ENCODE results near the gene MTCH1. TPM values are rescaled to one million over a fixed set of nuclear protein-coding genes. Genes with fewer than 3 reads are reported as not detected.
"Not testable (repeated sequence)": the region's sequence is repeated elsewhere in the genome, so short reads cannot be mapped to it uniquely, and the experiment has no call there.

The MTCH1 gene
- total RNA-seq, 2 experiments from 2014 or later: 125 to 167 TPM

DNA sequence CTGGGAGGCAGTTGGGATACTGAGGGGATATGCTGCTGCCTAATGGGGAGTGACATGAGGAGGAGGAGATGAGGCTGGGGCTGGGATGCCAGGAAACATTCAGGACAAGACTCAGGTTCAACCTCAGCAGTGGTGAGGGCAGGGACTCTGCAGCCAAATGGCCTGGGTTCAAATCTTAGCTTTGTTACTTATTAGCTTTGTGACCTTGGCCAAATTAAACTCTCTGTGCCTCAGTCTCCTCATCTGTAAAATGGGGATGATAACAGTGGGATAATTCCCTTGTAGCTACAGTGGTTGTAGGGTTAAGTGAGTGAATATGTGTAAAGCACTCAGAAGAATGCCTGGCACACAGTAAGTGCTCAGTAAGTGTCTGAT lies 29.6 kb downstream of the MTCH1 start:
- H3K9me3 Mint-ChIP-seq (ENCODE audit: low read depth): no peaks in the 10 kb centered on the region
- peaks cover 2% of the 10 kb centered on the region for H3K27me3 Mint-ChIP-seq
- no peak overlapping the region for H3K4me3 Mint-ChIP-seq
- CTCF ChIA-PET: interaction anchor here (0.8 to 5.1 kb wide), 8 partner anchors 11 to 104 kb away, joined by 3 to 25 read pairs (median 4); partner anchors contain the start of gene C6orf89
- H3K27ac Mint-ChIP-seq: no peak overlapping the region
- ATAC-seq: no peak
- no peaks in the 10 kb centered on the region for H3K36me3 Mint-ChIP-seq
- DNase-seq: no peak
- peaks cover 53% of the 10 kb centered on the region for H3K4me1 Mint-ChIP-seq

DNA sequence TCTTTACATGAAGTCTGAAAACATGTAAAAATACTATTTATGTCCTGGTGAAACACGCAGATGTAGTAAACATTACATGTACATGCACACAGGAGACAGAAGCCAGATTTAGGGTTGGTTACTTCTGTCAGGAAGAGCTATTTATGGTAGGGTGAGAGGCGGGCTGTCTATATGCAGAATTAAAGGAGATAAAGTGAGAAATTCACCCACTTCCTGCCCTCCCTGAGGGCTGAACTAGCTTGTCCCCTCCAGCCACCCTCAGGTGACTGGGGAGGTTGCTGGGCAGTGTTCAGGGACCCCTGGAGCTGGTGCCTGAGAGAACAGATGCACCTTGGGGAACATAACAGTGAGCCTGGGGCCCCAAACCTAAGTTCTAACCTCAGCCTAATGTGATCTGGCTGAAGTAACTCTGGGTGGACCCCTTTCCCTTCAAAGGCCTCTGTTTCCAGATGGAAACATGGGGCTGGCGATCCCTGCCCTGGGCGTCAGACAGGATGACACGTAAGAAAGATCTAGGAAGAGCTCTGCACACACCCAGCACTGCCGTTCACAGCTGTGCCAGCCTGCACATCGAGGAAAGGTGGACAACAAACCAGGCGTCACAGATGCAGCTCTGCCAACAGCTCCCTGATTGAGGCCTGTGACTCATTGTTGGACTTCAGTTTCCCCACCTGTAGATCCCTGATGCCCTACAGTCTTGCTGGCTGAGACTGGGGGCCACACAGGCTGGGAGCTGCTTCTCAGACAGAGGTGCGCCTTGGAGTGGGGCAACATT lies 30.1 kb downstream of the MTCH1 start:
- peaks cover 47% of the 10 kb centered on the region for H3K4me1 Mint-ChIP-seq
- peaks cover 2% of the 10 kb centered on the region for H3K27me3 Mint-ChIP-seq
- H3K36me3 Mint-ChIP-seq: no peaks in the 10 kb centered on the region
- H3K4me3 Mint-ChIP-seq: no peak overlapping the region
- no peaks in the 10 kb centered on the region for H3K9me3 Mint-ChIP-seq (ENCODE audit: low read depth)
- no peak overlapping the region for H3K27ac Mint-ChIP-seq
- ATAC-seq: peak; percentile 25
- CTCF ChIA-PET: interaction anchor here (0.8 to 5.1 kb wide), 12 partner anchors 11 to 103 kb away, joined by 3 to 25 read pairs (median 4); partner anchors contain the start of genes C6orf89 and MTCH1
- DNase-seq: no peak

DNA sequence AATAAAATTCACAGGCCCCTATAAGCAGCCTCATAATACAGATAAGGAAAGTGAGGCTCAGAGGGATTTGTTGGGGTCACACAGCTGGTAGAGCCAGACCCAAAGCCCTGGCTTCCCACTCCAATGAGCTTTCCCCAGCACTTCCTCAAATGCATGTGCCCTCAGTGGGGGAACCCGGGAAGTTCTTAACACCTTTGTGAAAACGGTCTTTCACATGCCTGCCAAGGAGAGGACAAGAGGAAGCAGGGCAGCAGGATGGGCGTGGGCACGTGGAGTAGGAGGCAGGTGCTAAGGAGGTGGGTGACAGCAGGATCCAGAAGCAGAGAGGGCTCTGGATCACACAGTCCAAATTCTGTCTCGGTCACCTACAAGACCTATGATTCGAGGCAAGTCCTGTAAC lies 30.9 kb downstream of the MTCH1 start:
- H3K4me1 Mint-ChIP-seq: peaks cover 41% of the 10 kb centered on the region
- peaks cover 2% of the 10 kb centered on the region for H3K27me3 Mint-ChIP-seq
- DNase-seq (no peak), ATAC-seq (no peak)
- no peaks in the 10 kb centered on the region for H3K36me3 Mint-ChIP-seq
- H3K27ac Mint-ChIP-seq: no peak overlapping the region
- no peaks in the 10 kb centered on the region for H3K9me3 Mint-ChIP-seq (ENCODE audit: low read depth)
- CTCF ChIA-PET: interaction anchor here (0.8 to 5.1 kb wide), 8 partner anchors 10 to 71 kb away, joined by 3 to 25 read pairs (median 5); partner anchors contain the start of genes C6orf89 and MTCH1
- H3K4me3 Mint-ChIP-seq: no peak overlapping the region

DNA sequence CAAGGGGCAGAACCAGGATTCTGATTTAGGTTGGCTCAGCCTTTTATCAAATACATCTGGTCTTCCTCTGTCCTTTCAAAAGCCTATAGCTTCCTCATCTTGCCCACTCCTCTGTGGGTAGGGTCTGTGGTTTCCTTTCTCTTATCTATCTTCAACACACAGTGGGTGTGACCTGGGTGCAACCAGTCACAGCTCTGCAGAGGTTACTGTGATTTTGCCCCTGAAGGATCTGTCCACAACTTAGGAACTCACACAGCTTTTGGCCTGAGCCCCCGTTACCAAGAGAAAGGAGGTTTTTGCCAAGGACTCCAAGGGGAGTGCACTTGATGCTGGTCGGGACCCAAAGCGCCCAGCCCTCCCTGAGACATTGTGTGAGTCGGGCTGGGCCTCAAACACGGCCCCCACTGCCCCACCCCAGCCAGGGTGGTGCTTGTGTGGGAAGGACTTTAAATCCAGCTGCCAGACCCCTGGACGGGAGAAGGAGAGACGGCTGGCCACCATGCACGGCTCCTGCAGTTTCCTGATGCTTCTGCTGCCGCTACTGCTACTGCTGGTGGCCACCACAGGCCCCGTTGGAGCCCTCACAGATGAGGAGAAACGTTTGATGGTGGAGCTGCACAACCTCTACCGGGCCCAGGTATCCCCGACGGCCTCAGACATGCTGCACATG lies 31.6 kb downstream of the MTCH1 start, which contains the start of gene PI16:
Gene PI16, plus strand, starts transcription at position 477 of the 670 bp plus-strand sequence. Its CDS starts 23 bp downstream, at position 500.
- Mint-ChIP-seq H3K36me3 (no peaks in the 10 kb centered on the region), H3K27me3 (peaks cover 2% of the 10 kb centered on the region)
- CTCF ChIA-PET: interaction anchor here (1.3 to 5.1 kb wide), 4 partner anchors 27 to 64 kb away, joined by 3 to 25 read pairs (median 6); no protein-coding TSS in a partner anchor

DNA sequence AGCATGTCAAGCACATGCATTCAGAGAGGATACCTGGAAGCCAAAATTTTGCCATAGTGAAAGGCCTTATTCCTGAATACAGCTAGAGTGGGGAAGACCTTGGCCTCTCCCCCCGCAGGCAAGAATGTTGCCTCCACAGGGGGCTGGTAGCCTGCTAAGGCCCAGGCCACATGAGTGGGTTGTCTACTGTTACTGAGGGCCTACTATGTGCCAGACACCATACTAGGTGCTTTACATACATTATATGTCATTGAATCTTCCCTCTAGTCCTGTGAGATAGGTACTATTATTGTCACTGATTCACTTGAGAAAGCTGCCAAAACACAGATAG lies 32.1 kb downstream of the MTCH1 start:
- H3K4me3 Mint-ChIP-seq: no peak overlapping the region
- CTCF ChIA-PET: interaction anchor here (1.6 to 5.1 kb wide), 3 partner anchors 27 to 65 kb away, joined by 3 to 25 read pairs (median 8); no protein-coding TSS in a partner anchor

More for the DNA sequence above, 31.6 kb downstream of the MTCH1 start, which contains the start of gene PI16:
- Mint-ChIP-seq H3K9me3 (ENCODE audit: low read depth) (no peaks in the 10 kb centered on the region), H3K4me3 (no peak within 1 kb of the TSS), H3K4me1 (peaks cover 45% of the 10 kb centered on the region), H3K27ac (peak within 1 kb of the TSS; percentile 45)
- ATAC-seq (peak; percentile 74), DNase-seq (peak; percentile 63)

DNA sequence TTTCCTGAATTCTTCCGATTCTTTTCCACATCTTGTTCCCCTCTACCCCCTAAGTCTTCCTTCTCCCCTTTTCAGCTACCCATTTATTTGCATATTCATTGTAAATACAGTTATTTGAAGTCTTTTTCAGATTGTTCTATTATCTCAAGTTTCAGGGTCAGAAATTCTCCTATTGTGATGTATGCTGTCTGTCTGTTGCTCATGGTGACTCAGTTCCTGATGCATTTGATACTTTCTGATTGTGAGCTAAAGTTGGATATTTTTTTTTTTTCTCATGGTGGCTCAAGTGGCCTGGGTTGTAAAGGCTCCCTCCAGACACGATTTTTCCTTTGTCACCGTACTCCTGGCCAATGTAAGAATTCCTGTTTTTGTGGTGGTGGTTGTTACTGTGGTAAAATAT lies 36.4 kb downstream of the MTCH1 start:
- Mint-ChIP-seq H3K4me1 (peaks cover 52% of the 10 kb centered on the region), H3K4me3 (no peak overlapping the region), H3K27me3 (peaks cover 2% of the 10 kb centered on the region), H3K36me3 (no peaks in the 10 kb centered on the region), H3K27ac (no peak overlapping the region), H3K9me3 (ENCODE audit: low read depth) (no peaks in the 10 kb centered on the region)
- CTCF ChIA-PET: no interaction called here
- DNase-seq (no peak), ATAC-seq (no peak)

More for the DNA sequence above, 32.1 kb downstream of the MTCH1 start:
- Mint-ChIP-seq H3K36me3 (no peaks in the 10 kb centered on the region), H3K27me3 (peaks cover 2% of the 10 kb centered on the region), H3K27ac (peak overlapping the region; percentile 45), H3K4me1 (peaks cover 50% of the 10 kb centered on the region), H3K9me3 (ENCODE audit: low read depth) (no peaks in the 10 kb centered on the region)
- DNase-seq (no peak), ATAC-seq (no peak)

DNA sequence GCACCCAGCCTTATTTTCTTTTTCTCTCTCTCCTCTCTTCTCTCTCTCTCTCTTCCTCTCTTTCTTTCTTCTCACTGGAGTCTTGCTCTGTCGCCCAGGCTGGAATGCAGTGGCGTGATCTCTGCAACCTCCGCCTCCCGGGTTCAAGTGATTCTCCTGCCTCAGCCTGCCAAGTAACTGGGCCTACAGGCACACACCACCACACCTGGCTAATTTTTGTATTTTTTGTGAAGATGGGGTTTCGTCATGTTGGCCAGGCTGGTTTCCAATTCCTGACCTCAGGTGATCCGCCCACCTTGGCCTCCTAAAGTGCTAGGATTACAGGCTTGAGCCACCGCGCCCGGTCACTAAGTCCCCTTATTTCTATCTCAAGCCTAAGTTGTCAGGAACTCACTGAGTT lies 36.9 kb downstream of the MTCH1 start:
- DNase-seq; H3K27ac Mint-ChIP-seq; H3K9me3 Mint-ChIP-seq (ENCODE audit: low read depth); CTCF ChIA-PET; H3K4me3 Mint-ChIP-seq; H3K36me3 Mint-ChIP-seq; H3K27me3 Mint-ChIP-seq; ATAC-seq: not testable (repeated sequence)
- H3K4me1 Mint-ChIP-seq: peaks cover 48% of the 10 kb centered on the region

DNA sequence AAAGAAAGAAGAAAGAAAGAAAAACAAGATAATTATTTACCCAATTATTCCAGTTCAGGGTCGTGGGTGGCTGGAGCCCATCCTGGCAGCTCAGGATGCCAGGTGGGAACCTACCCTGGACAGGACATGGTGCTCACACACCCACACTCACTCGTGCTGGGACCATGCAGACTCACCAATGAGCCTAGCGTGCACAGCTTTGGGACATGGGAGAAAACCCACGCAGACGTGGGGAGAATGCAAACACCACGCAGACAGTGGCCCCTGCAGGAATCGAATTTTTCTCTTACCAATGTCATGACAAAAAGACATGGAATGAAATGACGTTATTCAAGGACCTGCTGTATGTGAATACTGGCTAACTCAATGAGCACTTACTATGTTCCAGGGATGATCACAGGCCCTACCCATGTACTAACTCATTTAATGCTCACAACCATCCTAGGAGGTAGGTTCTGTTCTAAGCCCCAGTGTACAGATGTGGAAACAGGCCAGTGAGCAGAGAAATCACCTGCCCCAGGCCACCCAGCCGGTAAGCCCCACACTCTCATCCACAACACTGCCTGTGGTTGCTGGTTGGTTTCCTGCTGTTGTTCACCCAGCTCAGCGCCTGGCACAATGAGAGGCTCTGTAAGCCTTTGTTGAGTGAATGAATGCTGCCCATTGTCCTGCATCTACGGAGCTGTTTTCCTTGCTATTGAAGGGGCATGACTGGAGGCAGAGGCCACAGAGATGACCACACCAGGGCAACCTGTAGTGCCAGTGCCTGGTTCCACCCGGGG lies 38.2 kb downstream of the MTCH1 start:
- ATAC-seq: peak; percentile 90
- DNase-seq: peak; percentile 81
- CTCF ChIA-PET: interaction anchor here (0.6 to 2.2 kb wide), 5 partner anchors 8 to 1024 kb away, joined by 3 to 7 read pairs (median 3); no protein-coding TSS in a partner anchor
- Mint-ChIP-seq H3K27me3 (peaks cover 8% of the 10 kb centered on the region), H3K9me3 (ENCODE audit: low read depth) (no peaks in the 10 kb centered on the region), H3K4me3 (no peak overlapping the region), H3K4me1 (peaks cover 44% of the 10 kb centered on the region), H3K36me3 (no peaks in the 10 kb centered on the region), H3K27ac (peak overlapping the region; percentile 29)

DNA sequence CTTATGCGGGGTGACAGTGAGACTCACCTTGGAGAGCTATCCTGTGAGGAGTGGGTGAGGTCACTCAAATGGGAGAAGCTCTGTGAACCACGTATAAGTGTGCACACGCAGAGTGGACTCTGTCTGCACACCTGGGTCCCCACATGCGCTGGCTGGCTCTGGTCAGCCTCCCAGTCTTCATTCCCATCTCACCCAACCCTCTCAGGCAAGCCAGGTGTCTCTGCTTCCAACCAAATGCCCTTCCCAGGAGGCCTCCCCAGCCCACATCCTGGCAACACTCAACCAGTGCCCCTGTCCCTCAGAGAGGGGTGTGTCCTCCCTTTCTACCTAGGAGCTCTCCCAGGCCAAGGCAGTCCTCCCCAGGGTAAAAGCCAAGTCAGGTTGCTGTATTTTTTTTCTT lies 39.5 kb downstream of the MTCH1 start:
- H3K4me3 Mint-ChIP-seq: no peak overlapping the region
- ATAC-seq (no peak), DNase-seq (no peak)
- H3K27ac Mint-ChIP-seq: no peak overlapping the region
- H3K9me3 Mint-ChIP-seq (ENCODE audit: low read depth): no peaks in the 10 kb centered on the region
- H3K4me1 Mint-ChIP-seq: peaks cover 44% of the 10 kb centered on the region
- CTCF ChIA-PET: interaction anchor here (1.2 to 2.2 kb wide), 3 partner anchors 12 to 34 kb away, joined by 3 to 5 read pairs (median 4); no protein-coding TSS in a partner anchor
- peaks cover 11% of the 10 kb centered on the region for H3K27me3 Mint-ChIP-seq
- H3K36me3 Mint-ChIP-seq: no peaks in the 10 kb centered on the region

DNA sequence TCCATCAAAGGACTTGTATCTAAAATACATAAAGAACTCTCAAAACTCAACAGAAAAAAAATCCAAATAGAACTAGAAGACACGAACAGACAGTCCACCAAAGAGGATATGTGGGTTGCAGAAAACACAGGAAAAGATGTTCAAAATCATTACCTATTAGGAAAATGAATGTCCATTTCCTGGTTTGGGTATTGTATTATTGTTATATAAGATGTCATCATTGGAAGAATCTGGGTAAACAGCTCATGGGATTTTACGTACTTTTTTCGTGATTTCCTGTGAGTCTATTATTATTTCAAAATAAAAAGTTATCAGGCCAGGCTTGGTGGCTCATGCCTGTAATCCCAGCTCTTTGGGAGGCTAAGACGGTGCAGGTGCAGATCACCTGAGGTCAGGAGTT lies 40.7 kb downstream of the MTCH1 start:
- DNase-seq (no peak), ATAC-seq (no peak)
- Mint-ChIP-seq H3K4me3 (no peak overlapping the region), H3K9me3 (ENCODE audit: low read depth) (no peaks in the 10 kb centered on the region), H3K36me3 (no peaks in the 10 kb centered on the region), H3K27ac (no peak overlapping the region), H3K27me3 (peaks cover 13% of the 10 kb centered on the region), H3K4me1 (peaks cover 46% of the 10 kb centered on the region)
- CTCF ChIA-PET: interaction anchor here (1.4 to 1.5 kb wide), 2 partner anchors 11 kb away, joined by 4 to 5 read pairs; no protein-coding TSS in a partner anchor

DNA sequence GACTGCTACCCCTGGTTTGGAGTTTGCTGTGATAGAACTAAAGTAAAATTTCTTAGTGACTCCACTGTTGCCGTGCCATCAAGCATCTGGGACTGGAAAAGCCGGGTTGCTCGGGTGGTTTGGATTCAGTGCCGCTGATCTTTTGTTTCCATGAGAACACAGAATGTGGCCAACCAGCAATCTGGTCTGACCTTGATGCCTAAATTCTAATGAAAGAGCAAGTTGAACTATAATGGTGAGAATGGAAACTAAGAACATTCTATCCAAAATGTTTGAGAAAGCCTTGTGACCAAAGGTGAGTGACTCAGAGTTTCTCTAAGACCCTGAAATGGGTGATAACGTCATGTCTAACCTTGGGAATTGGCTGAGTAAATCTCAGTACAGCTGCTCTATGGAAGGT lies 41.3 kb downstream of the MTCH1 start:
- no peak overlapping the region for H3K27ac Mint-ChIP-seq
- H3K9me3 Mint-ChIP-seq (ENCODE audit: low read depth): no peaks in the 10 kb centered on the region
- H3K36me3 Mint-ChIP-seq: no peaks in the 10 kb centered on the region
- no peak for ATAC-seq
- peaks cover 13% of the 10 kb centered on the region for H3K27me3 Mint-ChIP-seq
- no peak overlapping the region for H3K4me3 Mint-ChIP-seq
- CTCF ChIA-PET: interaction anchor here (1.4 kb wide), 1 partner anchor 11 kb away, joined by 5 read pairs; no protein-coding TSS in a partner anchor
- peaks cover 42% of the 10 kb centered on the region for H3K4me1 Mint-ChIP-seq
- no peak for DNase-seq

DNA sequence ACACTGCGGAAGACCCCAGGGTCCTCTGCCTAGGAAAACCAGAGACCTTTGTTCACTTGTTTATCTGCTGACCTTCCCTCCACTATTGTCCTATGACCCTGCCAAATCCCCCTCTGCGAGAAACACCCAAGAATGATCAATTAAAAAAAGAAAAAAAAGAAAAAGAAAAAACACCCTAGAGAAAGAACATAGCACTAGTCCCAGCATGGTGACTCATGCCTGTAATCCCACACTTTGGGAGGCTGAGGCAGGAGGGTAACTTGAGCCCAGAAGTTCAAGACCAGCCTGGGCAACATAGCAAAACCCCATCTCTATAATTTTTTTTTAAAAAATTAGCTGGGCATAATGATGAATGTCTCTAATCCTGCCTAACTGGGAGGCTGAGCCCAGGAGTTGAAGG lies 43.7 kb downstream of the MTCH1 start:
- DNase-seq; H3K9me3 Mint-ChIP-seq (ENCODE audit: low read depth); H3K27ac Mint-ChIP-seq; H3K4me3 Mint-ChIP-seq; ATAC-seq; CTCF ChIA-PET; H3K36me3 Mint-ChIP-seq: not testable (repeated sequence)
- Mint-ChIP-seq H3K4me1 (peaks cover 20% of the 10 kb centered on the region), H3K27me3 (peaks cover 13% of the 10 kb centered on the region)

DNA sequence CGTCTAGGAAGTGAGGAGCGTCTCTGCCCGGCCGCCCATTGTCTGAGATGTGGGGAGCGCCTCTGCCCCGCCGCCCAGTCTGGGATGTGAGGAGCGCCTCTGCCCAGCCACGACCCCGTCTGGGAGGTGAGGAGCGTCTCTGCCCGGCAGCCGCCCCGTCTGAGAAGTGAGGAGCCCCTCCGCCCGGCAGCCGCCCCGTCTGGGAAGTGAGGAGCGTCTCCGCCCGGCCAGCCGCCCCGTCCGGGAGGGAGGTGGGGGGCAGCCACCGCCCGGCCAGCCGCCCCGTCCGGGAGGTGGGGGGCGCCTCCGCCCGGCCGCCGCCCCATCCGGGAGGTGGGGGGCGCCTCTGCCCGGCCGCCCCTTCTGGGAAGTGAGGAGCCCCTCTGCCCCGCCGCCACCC lies 44.4 kb downstream of the MTCH1 start:
- not testable (repeated sequence) for H3K36me3 Mint-ChIP-seq

More for the DNA sequence above, 44.4 kb downstream of the MTCH1 start:
- CTCF ChIA-PET: interaction anchor here (1.5 kb wide), 1 partner anchor 57 kb away, joined by 4 read pairs; no protein-coding TSS in a partner anchor
- peaks cover 13% of the 10 kb centered on the region for H3K27me3 Mint-ChIP-seq
- ATAC-seq; H3K9me3 Mint-ChIP-seq (ENCODE audit: low read depth); DNase-seq; H3K27ac Mint-ChIP-seq; H3K4me3 Mint-ChIP-seq: not testable (repeated sequence)
- H3K4me1 Mint-ChIP-seq: peaks cover 19% of the 10 kb centered on the region
